Coronary artery (tissue), 2 donors: ENCODE measurements around the gene NDUFA5.
A peak's percentile ranks its signal among the peaks of the same experiment; 100 is the strongest.

Experiments
- DNase-seq: peaks from one replicate; pipeline ENCODE4 v3.0.0-alpha.2; 2017; ENCODE audit warnings: low spot score
- H3K27ac ChIP-seq, 2 donors: fragments of 200-600 bp; sonication (generic); one replicate each; pipeline ENCODE4 v1.5.1; 2016 to 2019
- H3K4me3 ChIP-seq: fragments of 200-600 bp; sonication (generic); 2 replicates; pipeline ENCODE4 v1.5.1; 2016; ENCODE audit warnings: mild to moderate bottlenecking, moderate library complexity
- TF ChIP-seq, protein P1 (sequence below): fragments of 200-600 bp; sonication (generic); IDR thresholded peaks from one replicate; pipeline ENCODE4 v1.5.1; 2019; ENCODE audit warnings: antibody characterized with exemption

The NDUFA5 gene

DNA sequence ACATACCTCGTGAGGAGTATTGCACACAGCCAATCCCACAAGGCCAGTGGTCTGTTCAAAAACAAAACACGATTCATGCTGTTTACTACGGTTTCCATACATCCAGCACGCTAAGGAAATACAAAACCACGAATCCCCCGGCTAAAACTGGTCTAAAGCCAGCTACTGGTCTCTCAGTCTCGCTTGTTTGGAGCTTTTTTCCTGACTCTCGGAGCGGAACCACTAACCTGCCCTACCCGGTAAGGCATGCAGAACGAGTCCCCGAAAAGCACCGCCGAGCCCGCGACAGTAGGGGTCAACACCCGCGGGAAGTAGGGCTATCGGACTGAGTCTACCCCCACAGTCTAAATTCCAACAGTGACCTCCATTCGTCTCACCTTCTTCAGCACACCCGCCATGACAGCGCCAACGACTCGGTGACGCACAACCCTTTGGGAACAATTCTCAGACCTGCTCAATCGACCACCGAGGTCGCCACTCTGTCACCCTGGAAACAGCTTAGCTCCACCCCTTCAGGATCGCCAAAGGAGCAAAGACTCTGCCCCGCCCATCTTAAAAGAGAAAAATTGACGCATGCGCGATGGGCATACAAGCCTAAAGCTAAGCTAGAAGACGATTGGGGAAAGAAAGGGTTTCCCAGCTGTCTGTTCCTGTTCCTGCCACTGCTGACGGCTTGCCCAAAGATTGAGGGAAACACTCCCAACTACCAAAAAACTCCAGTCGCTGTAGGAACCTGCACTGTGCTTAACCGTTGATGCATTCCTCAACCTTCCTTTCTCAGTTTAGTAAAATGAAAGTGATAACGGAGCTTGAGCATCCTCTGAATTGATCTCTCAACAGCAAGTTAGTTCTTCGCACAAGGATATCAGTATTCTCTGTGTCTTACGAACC lies at the start of gene NDUFA5:
Gene NDUFA5 (minus strand): TSS at position 421 of the 891 bp plus-strand sequence. CDS start 23 bp downstream, at position 398.
- peak within 1 kb of the TSS; percentile 86 for H3K4me3 ChIP-seq
- peak; percentile 99 for DNase-seq
- TF ChIP-seq, protein P1, sequence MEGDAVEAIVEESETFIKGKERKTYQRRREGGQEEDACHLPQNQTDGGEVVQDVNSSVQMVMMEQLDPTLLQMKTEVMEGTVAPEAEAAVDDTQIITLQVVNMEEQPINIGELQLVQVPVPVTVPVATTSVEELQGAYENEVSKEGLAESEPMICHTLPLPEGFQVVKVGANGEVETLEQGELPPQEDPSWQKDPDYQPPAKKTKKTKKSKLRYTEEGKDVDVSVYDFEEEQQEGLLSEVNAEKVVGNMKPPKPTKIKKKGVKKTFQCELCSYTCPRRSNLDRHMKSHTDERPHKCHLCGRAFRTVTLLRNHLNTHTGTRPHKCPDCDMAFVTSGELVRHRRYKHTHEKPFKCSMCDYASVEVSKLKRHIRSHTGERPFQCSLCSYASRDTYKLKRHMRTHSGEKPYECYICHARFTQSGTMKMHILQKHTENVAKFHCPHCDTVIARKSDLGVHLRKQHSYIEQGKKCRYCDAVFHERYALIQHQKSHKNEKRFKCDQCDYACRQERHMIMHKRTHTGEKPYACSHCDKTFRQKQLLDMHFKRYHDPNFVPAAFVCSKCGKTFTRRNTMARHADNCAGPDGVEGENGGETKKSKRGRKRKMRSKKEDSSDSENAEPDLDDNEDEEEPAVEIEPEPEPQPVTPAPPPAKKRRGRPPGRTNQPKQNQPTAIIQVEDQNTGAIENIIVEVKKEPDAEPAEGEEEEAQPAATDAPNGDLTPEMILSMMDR, result no peak
- peak within 1 kb of the TSS; percentile 84 to 92 for H3K27ac ChIP-seq

DNA sequence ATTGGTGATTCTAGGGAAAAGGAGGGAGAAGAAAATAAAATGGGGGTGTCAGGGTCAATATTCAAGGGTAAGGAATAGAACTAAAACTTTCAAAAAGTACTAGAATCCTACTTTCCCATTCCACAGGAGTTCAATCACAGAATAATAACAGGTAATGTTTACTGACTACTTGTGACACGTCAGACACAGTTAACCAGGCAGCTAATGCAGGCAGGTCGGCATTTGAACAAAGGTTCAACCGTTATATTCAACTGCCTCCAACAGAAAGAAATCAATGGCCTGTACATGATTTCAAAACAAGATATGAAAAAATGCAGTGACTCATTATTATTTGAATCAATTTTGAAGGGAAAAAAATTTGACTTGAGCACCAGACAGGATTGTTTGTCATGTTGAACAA lies 47.1 kb upstream of the NDUFA5 start:
- H3K4me3 ChIP-seq, result no peak overlapping the region
- no peak overlapping the region for H3K27ac ChIP-seq
- DNase-seq, result no peak
- TF ChIP-seq, protein P1, result no peak

DNA sequence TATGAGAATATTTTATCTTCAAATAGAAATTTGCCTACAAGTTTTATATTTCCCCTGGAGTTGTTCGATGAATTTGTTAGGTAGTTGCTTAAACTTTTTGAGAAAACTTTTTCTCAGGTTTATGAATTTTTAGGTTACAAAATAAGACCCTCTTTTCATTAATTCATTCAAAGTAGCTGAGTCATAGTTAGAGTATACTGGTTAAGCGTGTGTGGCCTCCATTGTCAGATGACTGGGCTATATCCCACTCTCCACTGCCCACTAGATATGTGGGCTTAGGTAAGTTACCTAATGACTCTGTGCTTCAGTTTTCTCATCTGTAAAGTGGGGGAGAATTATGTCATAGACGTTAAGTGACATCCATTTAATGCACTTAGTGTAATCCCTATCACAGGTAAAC lies 45.0 kb upstream of the NDUFA5 start:
- TF ChIP-seq, protein P1, result no peak
- H3K4me3 ChIP-seq, result no peak overlapping the region
- no peak for DNase-seq
- H3K27ac ChIP-seq, result no peak overlapping the region

DNA sequence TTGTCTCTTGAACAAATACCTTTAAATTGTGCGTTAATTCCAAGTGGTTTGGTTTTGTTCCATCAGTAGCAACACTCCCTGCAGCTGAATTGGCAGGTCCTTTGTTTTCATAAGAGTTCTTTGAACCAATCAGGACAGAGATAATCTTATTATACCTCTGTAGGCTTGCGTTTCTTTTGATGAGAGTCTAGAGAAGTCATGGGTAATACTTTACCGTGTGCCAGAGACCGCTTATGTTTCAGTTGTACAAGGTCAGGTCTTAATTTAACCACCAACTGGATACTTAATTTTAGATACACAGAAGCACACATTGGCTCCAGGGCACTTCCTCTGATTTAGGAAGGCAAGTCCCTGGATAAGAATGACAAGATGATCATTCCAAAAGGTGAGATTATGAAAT lies 43.9 kb upstream of the NDUFA5 start, which contains the start of gene ASB15:
Gene ASB15 (plus strand): TSS at position 292 of the 400 bp plus-strand sequence. CDS start 12,682 bp downstream, outside the sequence.
- no peak within 1 kb of the TSS for H3K27ac ChIP-seq
- DNase-seq, result no peak
- TF ChIP-seq, protein P1, result no peak
- H3K4me3 ChIP-seq, result no peak within 1 kb of the TSS

DNA sequence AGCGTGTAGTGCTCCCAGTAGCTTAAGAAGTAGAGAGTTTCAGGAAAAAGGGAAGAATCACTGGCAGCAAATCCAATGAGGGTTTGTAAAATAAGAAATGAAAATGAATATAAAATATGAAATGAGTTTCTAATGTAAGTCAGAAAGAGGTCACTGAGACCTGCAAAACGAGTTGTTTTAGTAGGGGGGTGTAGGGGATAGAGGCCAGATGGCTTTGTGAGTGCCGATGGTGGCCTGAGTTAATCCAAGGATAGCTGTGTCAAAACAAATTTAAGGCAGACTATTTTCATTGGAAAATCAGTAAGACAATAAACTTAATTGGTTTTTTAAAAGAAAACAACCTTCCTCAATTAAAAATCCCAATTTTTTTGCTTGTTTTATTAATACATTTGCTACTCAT lies 43.3 kb upstream of the NDUFA5 start:
- Histone ChIP-seq H3K27ac (no peak overlapping the region), H3K4me3 (no peak overlapping the region)
- DNase-seq, result no peak
- TF ChIP-seq, protein P1, result no peak

DNA sequence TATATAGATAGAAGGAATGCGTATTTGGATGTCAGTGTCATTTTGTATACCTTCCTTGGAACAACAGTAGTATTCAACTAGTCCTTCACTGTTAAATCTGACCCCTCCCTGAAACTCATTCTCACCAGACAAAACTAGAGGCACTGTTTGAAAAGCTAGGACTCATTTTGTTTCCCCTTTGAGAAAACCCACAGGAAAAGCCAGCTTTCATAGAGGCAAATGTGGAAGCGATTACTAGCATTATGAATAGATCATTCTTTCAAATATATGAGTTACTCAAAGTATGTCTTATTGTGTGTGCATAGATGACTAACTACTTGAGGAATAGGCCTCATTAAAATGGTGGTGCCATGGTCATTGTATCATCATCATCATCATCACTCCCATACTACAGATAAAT lies 42.1 kb upstream of the NDUFA5 start:
- TF ChIP-seq, protein P1, result no peak
- DNase-seq, result no peak
- no peak overlapping the region for H3K27ac ChIP-seq
- H3K4me3 ChIP-seq, result no peak overlapping the region

DNA sequence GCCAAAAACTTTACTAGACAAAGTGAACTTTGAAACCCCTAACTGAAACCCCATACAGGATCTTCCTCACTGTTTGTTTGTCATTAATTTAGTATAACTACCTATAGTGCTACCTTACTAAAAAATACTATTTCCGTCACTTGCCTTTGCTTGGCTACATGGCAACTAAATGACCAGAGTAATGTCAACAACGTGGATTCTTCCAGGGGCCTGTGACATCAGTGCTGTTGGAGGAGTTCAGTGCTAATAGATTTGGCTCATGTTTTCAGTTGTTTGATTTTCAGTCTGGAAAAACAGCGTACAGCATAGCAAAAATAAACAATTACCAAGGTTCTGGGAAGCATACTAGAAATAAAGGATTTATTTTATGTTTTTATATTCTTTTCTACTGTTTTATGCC lies 41.0 kb upstream of the NDUFA5 start:
- Histone ChIP-seq H3K27ac (no peak overlapping the region), H3K4me3 (no peak overlapping the region)
- no peak for DNase-seq
- TF ChIP-seq, protein P1, result no peak
